Measurements from ENCODE around the gene NDUFA3. TPM values are rescaled to one million over a fixed set of nuclear protein-coding genes. Genes with fewer than 3 reads are reported as not detected.

NDUFA3 gene
- total RNA-seq, 1 donor from 2014 or later: 51.3 TPM

- no peak for DNase-seq (ENCODE audit: low read depth)
Measured at GRCh38 chr19:54137699-54138488, 35.2 kb downstream of the NDUFA3 start, which contains the start of gene CNOT3. Gene CNOT3 (plus strand): TSS chr19:54137762. CDS start chr19:54142979, 5,217 bp downstream.

- DNase-seq (ENCODE audit: low read depth): no peak
Measured at GRCh38 chr19:54138489-54139256, 36.0 kb downstream of the NDUFA3 start.

GRCh38 chr19:54141356-54141755 lies 38.7 kb downstream of the NDUFA3 start:
- DNase-seq (ENCODE audit: low read depth): no peak

- DNase-seq (ENCODE audit: low read depth): no peak
Measured at GRCh38 chr19:54142166-54142780, 39.6 kb downstream of the NDUFA3 start.

GRCh38 chr19:54145541-54146158 lies 43.0 kb downstream of the NDUFA3 start:
- DNase-seq (ENCODE audit: low read depth): no peak

- no peak for DNase-seq (ENCODE audit: low read depth)
Measured at GRCh38 chr19:54147676-54148075, 45.0 kb downstream of the NDUFA3 start.

- DNase-seq (ENCODE audit: low read depth): no peak
Measured at GRCh38 chr19:54148158-54148557, 45.5 kb downstream of the NDUFA3 start.

- peak; percentile 34 for DNase-seq (ENCODE audit: low read depth)
Measured at GRCh38 chr19:54149021-54149812, 46.6 kb downstream of the NDUFA3 start.

GRCh38 chr19:54151362-54152035 lies 48.8 kb downstream of the NDUFA3 start:
- DNase-seq (ENCODE audit: low read depth): peak; percentile 65

- DNase-seq (ENCODE audit: low read depth): no peak
Measured at GRCh38 chr19:54152267-54152666, 49.6 kb downstream of the NDUFA3 start.

- DNase-seq (ENCODE audit: low read depth): no peak
Measured at GRCh38 chr19:54152878-54153524, 50.3 kb downstream of the NDUFA3 start.

GRCh38 chr19:54153731-54154326 lies 51.2 kb downstream of the NDUFA3 start:
- DNase-seq (ENCODE audit: low read depth): peak; percentile 51

- no peak for DNase-seq (ENCODE audit: low read depth)
Measured at GRCh38 chr19:54154603-54155345, 52.1 kb downstream of the NDUFA3 start.

- DNase-seq (ENCODE audit: low read depth): no peak
Measured at GRCh38 chr19:54155694-54156093, 53.0 kb downstream of the NDUFA3 start.

GRCh38 chr19:54156490-54156889 lies 53.8 kb downstream of the NDUFA3 start:
- no peak for DNase-seq (ENCODE audit: low read depth)

- no peak for DNase-seq (ENCODE audit: low read depth)
Measured at GRCh38 chr19:54156953-54157352, 54.3 kb downstream of the NDUFA3 start.

Measured in myocyte (in vitro differentiated cells).